ENCODE results near the gene PARD3B.

Gene PARD3B

GRCh38 chr2:205107810-205108209 is 562.5 kb downstream of the PARD3B start:
- DNase-seq (ENCODE audit: low read depth in 3 of 3, low spot score in 1 of 3): no peak

GRCh38 chr2:205115511-205115910 is 570.2 kb downstream of the PARD3B start:
- DNase-seq (ENCODE audit: low read depth in 3 of 3, low spot score in 1 of 3): no peak

GRCh38 chr2:205117125-205117524 is 571.9 kb downstream of the PARD3B start:
- DNase-seq (ENCODE audit: low read depth in 3 of 3, low spot score in 1 of 3): no peak

- no peak for DNase-seq (ENCODE audit: low read depth in 3 of 3, low spot score in 1 of 3)
These were observed 573.9 kb downstream of the PARD3B start for GRCh38 chr2:205119136-205119535.

- DNase-seq (ENCODE audit: low read depth in 3 of 3, low spot score in 1 of 3): no peak
These were observed 583.5 kb downstream of the PARD3B start for GRCh38 chr2:205128726-205129125.

- no peak for DNase-seq (ENCODE audit: low read depth in 3 of 3, low spot score in 1 of 3)
These were observed 584.3 kb downstream of the PARD3B start for GRCh38 chr2:205129531-205129930.

GRCh38 chr2:205130111-205130829 is 585.0 kb downstream of the PARD3B start:
- no peak for DNase-seq (ENCODE audit: low read depth in 3 of 3, low spot score in 1 of 3)

GRCh38 chr2:205133544-205133943 is 588.3 kb downstream of the PARD3B start:
- no peak for DNase-seq (ENCODE audit: low read depth in 3 of 3, low spot score in 1 of 3)

- DNase-seq (ENCODE audit: low read depth in 3 of 3, low spot score in 1 of 3): no peak
These were observed 593.5 kb downstream of the PARD3B start for GRCh38 chr2:205138735-205139134.

GRCh38 chr2:205139822-205140463 is 594.7 kb downstream of the PARD3B start:
- DNase-seq (ENCODE audit: low read depth in 3 of 3, low spot score in 1 of 3): no peak

GRCh38 chr2:205141381-205141780 is 596.1 kb downstream of the PARD3B start:
- no peak for DNase-seq (ENCODE audit: low read depth in 3 of 3, low spot score in 1 of 3)

- DNase-seq (ENCODE audit: low read depth in 3 of 3, low spot score in 1 of 3): no peak
These were observed 600.6 kb downstream of the PARD3B start for GRCh38 chr2:205145888-205146287.

GRCh38 chr2:205148755-205149154 is 603.5 kb downstream of the PARD3B start:
- no peak for DNase-seq (ENCODE audit: low read depth in 3 of 3, low spot score in 1 of 3)

GRCh38 chr2:205156457-205156856 is 611.2 kb downstream of the PARD3B start:
- no peak for DNase-seq (ENCODE audit: low read depth in 3 of 3, low spot score in 1 of 3)

GRCh38 chr2:205158404-205158803 is 613.1 kb downstream of the PARD3B start:
- DNase-seq (ENCODE audit: low read depth in 3 of 3, low spot score in 1 of 3): no peak

GRCh38 chr2:205161156-205161839 is 616.0 kb downstream of the PARD3B start:
- no peak for DNase-seq (ENCODE audit: low read depth in 3 of 3, low spot score in 1 of 3)

GRCh38 chr2:205166745-205167144 is 621.5 kb downstream of the PARD3B start:
- DNase-seq (ENCODE audit: low read depth in 3 of 3, low spot score in 1 of 3): no peak

GRCh38 chr2:205169012-205169411 is 623.7 kb downstream of the PARD3B start:
- DNase-seq (ENCODE audit: low read depth in 3 of 3, low spot score in 1 of 3): no peak

GRCh38 chr2:205169464-205169863 is 624.2 kb downstream of the PARD3B start:
- DNase-seq (ENCODE audit: low read depth in 3 of 3, low spot score in 1 of 3): no peak

- no peak for DNase-seq (ENCODE audit: low read depth in 3 of 3, low spot score in 1 of 3)
These were observed 625.1 kb downstream of the PARD3B start for GRCh38 chr2:205170399-205170798.

- no peak for DNase-seq (ENCODE audit: low read depth in 3 of 3, low spot score in 1 of 3)
These were observed 626.1 kb downstream of the PARD3B start for GRCh38 chr2:205171261-205171940.

- DNase-seq (ENCODE audit: low read depth in 3 of 3, low spot score in 1 of 3): no peak
These were observed 630.6 kb downstream of the PARD3B start for GRCh38 chr2:205175831-205176230.
